HepG2 (cell line): ENCODE measurements around the gene PIGZ. TPM values are rescaled to one million over a fixed set of nuclear protein-coding genes. Genes with fewer than 3 reads are reported as not detected.
A peak's percentile ranks its signal among the peaks of the same experiment; 100 is the strongest.

ENCODE experiments used
- ATAC-seq: fragments of 200-7000 bp; cut with Tn5 transposase; 3 replicates; pipeline ENCODE4 v1.9.1; 2020; ENCODE audit warnings: mild to moderate bottlenecking, moderate library complexity
- BruUV-seq: library from RNA; stranded (reverse); fragments of 400-500 nt; replicated peaks from 2 replicates; lab custom pipeline; 2021; lab: Mats Ljungman, UMichigan
- CTCF ChIA-PET: fragments of 300-600 bp; formaldehyde crosslinking; extraction: SDS; loops from one replicate; lab custom pipeline; 2021; ENCODE audit warnings: low total read pairs, inconsistent platforms, low intra/inter-chr PET ratio; lab: Yijun Ruan, JAX
- POLR2A ChIA-PET: fragments of 350-600 bp; sonication (Branson Sonifier 250); formaldehyde crosslinking; loops from one replicate; lab custom pipeline; 2020; ENCODE audit warnings: antibody characterized with exemption, inconsistent platforms; lab: Yijun Ruan, JAX
- DNase-seq: peaks from one replicate; pipeline ENCODE4 v3.0.0-alpha.2; 2015; ENCODE audit warnings: low spot score
- FAIRE-seq: peaks from 3 replicates; lab custom pipeline; 2011; peaks lifted over from hg19 to GRCh38; lab: Jason Lieb, UNC
- H2AFZ ChIP-seq: one replicate; pipeline ENCODE4 v1.6.1; 2011; ENCODE audit warnings: low read length, inconsistent platforms
- H3K27ac ChIP-seq: fragments of 300-600 bp; 3 replicates; pipeline ENCODE4 v1.8.0; 2011; ENCODE audit warnings: mixed run types, mild to moderate bottlenecking, mixed read lengths, low read length, inconsistent platforms; ENCODE audit not compliant: insufficient read depth; ENCODE audit errors: extremely low read length
- H3K27me3 ChIP-seq, 2 experiments: fragments of 200-600 bp in 1 of 2; 2 replicates in 1 of 2; 3 replicates in 1 of 2; pipeline versions ENCODE4 v1.6.0 to v1.8.0; 2011; ENCODE audit warnings: low read length in 2 of 2, mild to moderate bottlenecking in 2 of 2, moderate library complexity in 2 of 2, inconsistent platforms in 1 of 2; ENCODE audit not compliant: insufficient read depth in 2 of 2, control insufficient read depth in 1 of 2
- H3K36me3 ChIP-seq, 2 experiments: fragments of 200-600 bp in 1 of 2; replicated peaks in 1 of 2; 2 replicates in 1 of 2; 3 replicates in 1 of 2; pipeline versions ENCODE4 v1.5.1 to v1.8.0; 2011; ENCODE audit warnings: low read length in 2 of 2, inconsistent platforms in 1 of 2; ENCODE audit not compliant: insufficient read depth in 2 of 2, control insufficient read depth in 1 of 2
- H3K4me1 ChIP-seq: 2 replicates; pipeline ENCODE4 v1.5.1; 2012; ENCODE audit warnings: low read length, inconsistent platforms; ENCODE audit not compliant: insufficient read depth
- H3K4me2 ChIP-seq: 2 replicates; pipeline ENCODE4 v1.6.0; 2011; ENCODE audit warnings: low read depth, low read length, inconsistent platforms
- H3K4me3 ChIP-seq, 3 experiments: fragments of 200-600 bp in 1 of 3; sonication (generic), shearing (Covaris generic) in 1 of 3; replicated peaks in 1 of 3; 2 replicates each; pipeline ENCODE4 v1.5.1; 2011 to 2016; ENCODE audit warnings: low read length in 3 of 3, inconsistent platforms in 2 of 3, low read depth in 2 of 3, mild to moderate bottlenecking in 2 of 3, control low read depth in 1 of 3, mixed read lengths in 1 of 3; ENCODE audit not compliant: insufficient read depth in 1 of 3
- H3K79me2 ChIP-seq: one replicate; pipeline ENCODE4 v1.6.1; 2011; ENCODE audit warnings: low read length, inconsistent platforms; ENCODE audit not compliant: insufficient read depth
- H3K9ac ChIP-seq: 2 replicates; pipeline ENCODE4 v1.6.0; 2011; ENCODE audit warnings: mild to moderate bottlenecking, low read depth, low read length, inconsistent platforms; ENCODE audit not compliant: insufficient read depth
- H3K9me3 ChIP-seq: 2 replicates; pipeline ENCODE4 v1.5.1; 2012; ENCODE audit warnings: mild to moderate bottlenecking, low read length
- H4K20me1 ChIP-seq: 2 replicates; pipeline ENCODE4 v1.6.0; 2011; ENCODE audit warnings: inconsistent platforms, mild to moderate bottlenecking, low read length, moderate library complexity; ENCODE audit not compliant: insufficient read depth
- PREB ChIP-seq: sonication (generic); formaldehyde crosslinking; IDR thresholded peaks from 2 replicates; pipeline ENCODE4 v1.4.0; 2020; ENCODE audit warnings: missing genetic modification reagents
- STAT5B ChIP-seq: sonication (generic); formaldehyde crosslinking; IDR thresholded peaks from 2 replicates; pipeline ENCODE4 v1.4.0; 2020; ENCODE audit warnings: missing genetic modification reagents
- ZNF232 ChIP-seq: sonication (generic); formaldehyde crosslinking; IDR thresholded peaks from 2 replicates; pipeline ENCODE4 v1.4.0; 2020; ENCODE audit warnings: missing genetic modification reagents, borderline replicate concordance
- ZNF530 ChIP-seq: sonication (generic); formaldehyde crosslinking; IDR thresholded peaks from 2 replicates; pipeline ENCODE4 v1.5.0; 2020; ENCODE audit warnings: low read depth, mild to moderate bottlenecking, missing genetic modification reagents
- ZSCAN29 ChIP-seq: sonication (generic); formaldehyde crosslinking; conservative IDR thresholded peaks from 2 replicates; pipeline ENCODE4 v1.4.0; 2020; ENCODE audit warnings: mild to moderate bottlenecking, missing genetic modification reagents
- WGBS: methylation state at CpG from one replicate; pipeline ENCODE4 v1.1.6; 2017; ENCODE audit warnings: low lambda C conversion rate; 5-methylcytosine and 5-hydroxymethylcytosine counted together
- in situ Hi-C: cut with HindIII; loops from 2 replicates; pipeline ENCODE4 v1.10.0; 2017; ENCODE audit warnings: low pct_unique_long_range_greater_than_20kb; ENCODE audit not compliant: extremely low pct_ligation_motif_present
- intact Hi-C: fragments of 100-400 bp; cut with micrococcal nuclease; formaldehyde crosslinking; loops from one replicate; pipeline ENCODE4 v1.10.0; 2022; ENCODE audit not compliant: unreplicated experiment
- polyA plus RNA-seq, 8 experiments: library from polyadenylated mRNA; depleted of rRNA in 3 of 8; stranded (reverse) in 7 of 8; unstranded in 1 of 8; fragments of >200 nt; fragmentation: Illumina TruSeq in 4 of 8; extraction: Trizol in 4 of 8; gene quantifications; 2 replicates each; pipeline versions ENCODE4 v1.2.1 to v1.2.3, GENCODE V29; 2011 to 2016; ENCODE audit warnings: low read depth in 4 of 8, missing spikeins in 1 of 8, mixed read lengths in 1 of 8; ENCODE audit not compliant: insufficient read depth in 1 of 8
- total RNA-seq, 5 experiments: library from RNA; depleted of rRNA; stranded (reverse); fragments of >200 nt; fragmentation: Illumina TruSeq; extraction: Trizol; gene quantifications; 2 replicates each; pipeline ENCODE4 v1.2.3, GENCODE V29; 2016; ENCODE audit warnings: low read depth in 1 of 5
- TF ChIP-seq, protein P1 (sequence below): sonication (generic); formaldehyde crosslinking; IDR thresholded peaks from 2 replicates; pipeline ENCODE4 v1.5.0; 2020; ENCODE audit warnings: mild to moderate bottlenecking, missing genetic modification reagents, borderline replicate concordance
- TF ChIP-seq, protein P2 (sequence below): sonication (generic); formaldehyde crosslinking; IDR thresholded peaks from 2 replicates; pipeline ENCODE4 v1.5.1; 2020; ENCODE audit warnings: mild to moderate bottlenecking, missing genetic modification reagents

Gene PIGZ
- total and polyA plus RNA-seq, 2 of the 13 experiments (the other 11 are each of a cell fraction or from before 2014, with no cell fraction given), result 4.7 to 60.5 TPM

DNA sequence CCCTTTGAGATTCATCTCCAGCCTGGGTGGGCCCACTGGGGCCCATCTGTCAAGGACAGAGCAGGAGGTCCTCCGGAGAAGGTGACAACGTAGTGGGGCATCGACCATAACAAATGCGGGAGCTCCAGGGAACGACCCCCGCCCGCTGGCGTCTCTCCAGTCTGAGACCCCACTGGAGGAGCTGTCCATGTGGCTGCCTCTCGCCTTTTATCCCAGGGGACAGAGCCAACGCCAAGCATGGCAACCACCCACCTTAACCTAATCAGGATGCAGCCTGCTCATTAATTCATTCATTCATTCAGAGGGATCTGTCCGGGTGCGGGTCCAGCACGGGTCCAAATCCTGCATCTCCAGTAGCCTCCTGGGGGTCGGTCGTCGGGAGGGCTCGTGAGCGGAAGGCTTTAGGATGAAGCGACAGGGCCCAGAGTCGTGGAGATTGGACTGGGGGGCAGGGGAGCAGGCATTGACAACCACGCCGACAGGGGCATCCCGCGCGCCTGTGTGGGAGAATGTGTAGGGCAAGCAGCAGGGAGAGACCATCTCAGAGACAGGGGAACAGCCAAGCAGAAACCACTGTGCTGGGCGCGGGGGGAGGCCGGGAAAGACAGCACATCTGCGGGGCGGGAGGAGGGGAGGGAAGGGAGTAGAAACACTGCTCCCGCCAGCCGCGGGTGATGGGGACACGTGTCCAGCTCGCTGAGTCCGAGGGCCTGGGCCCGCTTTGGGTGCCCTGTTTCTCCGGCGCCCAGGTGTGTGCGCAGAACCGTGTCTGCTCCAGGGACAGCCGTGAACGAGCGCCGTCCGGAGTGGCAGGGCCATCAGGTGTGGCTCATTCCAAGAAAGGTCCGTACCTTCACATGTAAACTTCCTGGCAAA is 1.9 kb downstream of the PIGZ start (continued):
- TF ChIP-seq, protein P1, sequence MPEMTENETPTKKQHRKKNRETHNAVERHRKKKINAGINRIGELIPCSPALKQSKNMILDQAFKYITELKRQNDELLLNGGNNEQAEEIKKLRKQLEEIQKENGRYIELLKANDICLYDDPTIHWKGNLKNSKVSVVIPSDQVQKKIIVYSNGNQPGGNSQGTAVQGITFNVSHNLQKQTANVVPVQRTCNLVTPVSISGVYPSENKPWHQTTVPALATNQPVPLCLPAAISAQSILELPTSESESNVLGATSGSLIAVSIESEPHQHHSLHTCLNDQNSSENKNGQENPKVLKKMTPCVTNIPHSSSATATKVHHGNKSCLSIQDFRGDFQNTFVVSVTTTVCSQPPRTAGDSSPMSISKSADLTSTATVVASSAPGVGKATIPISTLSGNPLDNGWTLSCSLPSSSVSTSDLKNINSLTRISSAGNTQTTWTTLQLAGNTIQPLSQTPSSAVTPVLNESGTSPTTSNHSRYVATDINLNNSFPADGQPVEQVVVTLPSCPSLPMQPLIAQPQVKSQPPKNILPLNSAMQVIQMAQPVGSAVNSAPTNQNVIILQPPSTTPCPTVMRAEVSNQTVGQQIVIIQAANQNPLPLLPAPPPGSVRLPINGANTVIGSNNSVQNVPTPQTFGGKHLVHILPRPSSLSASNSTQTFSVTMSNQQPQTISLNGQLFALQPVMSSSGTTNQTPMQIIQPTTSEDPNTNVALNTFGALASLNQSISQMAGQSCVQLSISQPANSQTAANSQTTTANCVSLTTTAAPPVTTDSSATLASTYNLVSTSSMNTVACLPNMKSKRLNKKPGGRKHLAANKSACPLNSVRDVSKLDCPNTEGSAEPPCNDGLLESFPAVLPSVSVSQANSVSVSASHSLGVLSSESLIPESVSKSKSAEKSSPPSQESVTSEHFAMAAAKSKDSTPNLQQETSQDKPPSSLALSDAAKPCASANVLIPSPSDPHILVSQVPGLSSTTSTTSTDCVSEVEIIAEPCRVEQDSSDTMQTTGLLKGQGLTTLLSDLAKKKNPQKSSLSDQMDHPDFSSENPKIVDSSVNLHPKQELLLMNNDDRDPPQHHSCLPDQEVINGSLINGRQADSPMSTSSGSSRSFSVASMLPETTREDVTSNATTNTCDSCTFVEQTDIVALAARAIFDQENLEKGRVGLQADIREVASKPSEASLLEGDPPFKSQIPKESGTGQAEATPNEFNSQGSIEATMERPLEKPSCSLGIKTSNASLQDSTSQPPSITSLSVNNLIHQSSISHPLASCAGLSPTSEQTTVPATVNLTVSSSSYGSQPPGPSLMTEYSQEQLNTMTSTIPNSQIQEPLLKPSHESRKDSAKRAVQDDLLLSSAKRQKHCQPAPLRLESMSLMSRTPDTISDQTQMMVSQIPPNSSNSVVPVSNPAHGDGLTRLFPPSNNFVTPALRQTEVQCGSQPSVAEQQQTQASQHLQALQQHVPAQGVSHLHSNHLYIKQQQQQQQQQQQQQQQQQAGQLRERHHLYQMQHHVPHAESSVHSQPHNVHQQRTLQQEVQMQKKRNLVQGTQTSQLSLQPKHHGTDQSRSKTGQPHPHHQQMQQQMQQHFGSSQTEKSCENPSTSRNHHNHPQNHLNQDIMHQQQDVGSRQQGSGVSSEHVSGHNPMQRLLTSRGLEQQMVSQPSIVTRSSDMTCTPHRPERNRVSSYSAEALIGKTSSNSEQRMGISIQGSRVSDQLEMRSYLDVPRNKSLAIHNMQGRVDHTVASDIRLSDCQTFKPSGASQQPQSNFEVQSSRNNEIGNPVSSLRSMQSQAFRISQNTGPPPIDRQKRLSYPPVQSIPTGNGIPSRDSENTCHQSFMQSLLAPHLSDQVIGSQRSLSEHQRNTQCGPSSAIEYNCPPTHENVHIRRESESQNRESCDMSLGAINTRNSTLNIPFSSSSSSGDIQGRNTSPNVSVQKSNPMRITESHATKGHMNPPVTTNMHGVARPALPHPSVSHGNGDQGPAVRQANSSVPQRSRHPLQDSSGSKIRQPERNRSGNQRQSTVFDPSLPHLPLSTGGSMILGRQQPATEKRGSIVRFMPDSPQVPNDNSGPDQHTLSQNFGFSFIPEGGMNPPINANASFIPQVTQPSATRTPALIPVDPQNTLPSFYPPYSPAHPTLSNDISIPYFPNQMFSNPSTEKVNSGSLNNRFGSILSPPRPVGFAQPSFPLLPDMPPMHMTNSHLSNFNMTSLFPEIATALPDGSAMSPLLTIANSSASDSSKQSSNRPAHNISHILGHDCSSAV, result no peak
- no peak for TF ChIP-seq ZNF232 (CRISPR knock-in tag)
- TF ChIP-seq, all 625 proteins: peak for 28

DNA sequence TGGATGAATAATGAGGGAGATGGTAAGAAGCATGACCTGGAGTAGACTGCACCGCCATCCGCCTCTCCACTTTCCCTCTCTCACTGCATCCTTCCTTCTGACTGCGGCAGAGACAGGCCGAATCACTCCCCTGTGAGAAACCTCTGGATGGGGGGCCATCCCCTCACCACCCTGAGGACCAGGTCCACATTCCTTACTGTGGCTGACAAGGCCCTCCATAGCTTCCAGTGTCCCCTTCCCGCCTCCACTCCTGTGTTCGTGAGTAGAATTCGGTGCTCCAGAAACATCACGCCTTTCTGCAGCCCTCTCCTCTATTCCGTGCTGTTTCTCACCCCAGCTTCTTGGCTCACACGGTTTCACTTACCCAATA is 2.8 kb downstream of the PIGZ start:
- Histone ChIP-seq H3K4me3 (peak overlapping the region in 1 of 3 experiments; percentile 35; a peak in 3 of 6 replicates), H3K27ac (peak overlapping the region; percentile 19), H3K36me3 (peaks cover 6 to 25% of the 10 kb centered on the region in 2 experiments), H3K9ac (peak overlapping the region; percentile 32; the same call in 1 of the 2 replicates), H3K27me3 (no peaks in the 10 kb centered on the region), H3K4me1 (peaks cover 86% of the 10 kb centered on the region), H3K9me3 (no peaks in the 10 kb centered on the region), H4K20me1 (no peaks in the 10 kb centered on the region), H2AFZ (no peak overlapping the region), H3K4me2 (peak overlapping the region; percentile 85), H3K79me2 (peaks cover 46% of the 10 kb centered on the region)
- FAIRE-seq (no peak), ATAC-seq (no peak), DNase-seq (no peak)
- WGBS, result 97% methylated on average over 10 of the region's 10 CpGs
- ChIA-PET CTCF (no interaction called here), POLR2A (no interaction called here)
- in situ Hi-C loops (no loop called here), intact Hi-C loops (no loop called here)
- TSS peak; percentile 11 for BruUV-seq
- TF ChIP-seq PREB (CRISPR knock-in tag), result no peak
- TF ChIP-seq, protein P2, sequence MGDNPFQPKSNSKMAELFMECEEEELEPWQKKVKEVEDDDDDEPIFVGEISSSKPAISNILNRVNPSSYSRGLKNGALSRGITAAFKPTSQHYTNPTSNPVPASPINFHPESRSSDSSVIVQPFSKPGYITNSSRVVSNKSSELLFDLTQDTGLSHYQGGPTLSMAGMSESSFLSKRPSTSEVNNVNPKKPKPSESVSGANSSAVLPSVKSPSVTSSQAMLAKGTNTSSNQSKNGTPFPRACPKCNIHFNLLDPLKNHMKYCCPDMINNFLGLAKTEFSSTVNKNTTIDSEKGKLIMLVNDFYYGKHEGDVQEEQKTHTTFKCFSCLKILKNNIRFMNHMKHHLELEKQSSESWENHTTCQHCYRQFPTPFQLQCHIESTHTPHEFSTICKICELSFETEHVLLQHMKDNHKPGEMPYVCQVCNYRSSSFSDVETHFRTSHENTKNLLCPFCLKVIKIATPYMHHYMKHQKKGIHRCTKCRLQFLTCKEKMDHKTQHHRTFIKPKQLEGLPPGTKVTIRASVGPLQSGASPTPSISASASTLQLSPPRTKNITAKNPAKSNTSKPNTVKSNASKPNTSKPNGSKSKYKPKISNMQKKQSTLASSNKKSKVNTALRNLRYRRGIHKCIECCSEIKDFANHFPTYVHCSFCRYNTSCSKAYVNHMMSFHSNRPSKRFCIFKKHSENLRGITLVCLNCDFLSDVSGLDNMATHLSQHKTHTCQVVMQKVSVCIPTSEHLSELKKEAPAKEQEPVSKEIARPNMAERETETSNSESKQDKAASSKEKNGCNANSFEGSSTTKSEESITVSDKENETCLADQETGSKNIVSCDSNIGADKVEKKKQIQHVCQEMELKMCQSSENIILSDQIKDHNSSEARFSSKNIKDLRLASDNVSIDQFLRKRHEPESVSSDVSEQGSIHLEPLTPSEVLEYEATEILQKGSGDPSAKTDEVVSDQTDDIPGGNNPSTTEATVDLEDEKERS (CRISPR knock-in tag), result 0 out of 2 replicates have a peak, but pooled peaks have one; percentile 28
- peak; percentile 63; the same call in 1 of the 2 replicates for TF ChIP-seq ZSCAN29 (CRISPR knock-in tag)
- TF ChIP-seq ZNF530 (CRISPR knock-in tag), result no peak
- TF ChIP-seq STAT5B (CRISPR knock-in tag), result no peak
